Activated gamma-delta T cell treated with anti-CD3 and anti-CD28 coated beads, Interleukin-2, amount 50 U/mL, for 16 hours (primary cell): ENCODE results near the gene LRMDA.

Experiments
- DNase-seq: peaks from one replicate; pipeline ENCODE4 v3.0.0-alpha.2; 2020; ENCODE audit warnings: low read depth

LRMDA gene

DNA sequence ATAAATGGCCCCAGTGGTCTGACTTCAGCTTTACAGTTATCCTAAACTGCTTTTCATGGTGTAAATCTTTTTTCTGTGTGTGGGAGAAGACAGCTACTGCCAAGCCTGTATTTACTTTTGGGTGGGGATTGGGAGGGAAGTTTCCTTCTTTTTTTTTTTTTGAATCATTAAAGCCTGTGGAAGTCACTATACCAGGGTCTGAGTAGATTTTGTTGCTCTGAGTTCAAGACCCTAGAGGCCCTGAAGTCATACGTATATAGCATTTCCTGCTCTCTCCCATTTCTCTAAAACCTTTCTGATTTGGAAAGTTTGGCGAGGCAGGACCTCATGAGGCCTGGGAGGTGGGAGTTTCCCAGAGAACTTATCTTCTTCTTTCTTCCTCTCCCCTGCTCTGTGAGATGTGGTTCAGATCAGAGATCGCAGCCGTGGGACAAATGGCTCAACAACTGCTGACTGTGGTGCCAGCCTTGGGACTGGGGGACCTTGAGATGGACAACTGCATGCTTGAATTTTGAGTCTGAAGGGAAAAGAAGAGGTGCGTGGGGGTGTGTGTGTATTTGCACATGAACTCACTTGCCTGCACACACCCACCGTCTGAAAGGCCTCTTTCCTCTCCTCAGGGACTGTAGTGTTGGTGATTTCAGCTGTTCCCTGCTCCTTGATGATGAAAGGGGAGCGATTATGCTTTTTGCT is 18.1 kb downstream of the LRMDA start:
- DNase-seq: no peak

DNA sequence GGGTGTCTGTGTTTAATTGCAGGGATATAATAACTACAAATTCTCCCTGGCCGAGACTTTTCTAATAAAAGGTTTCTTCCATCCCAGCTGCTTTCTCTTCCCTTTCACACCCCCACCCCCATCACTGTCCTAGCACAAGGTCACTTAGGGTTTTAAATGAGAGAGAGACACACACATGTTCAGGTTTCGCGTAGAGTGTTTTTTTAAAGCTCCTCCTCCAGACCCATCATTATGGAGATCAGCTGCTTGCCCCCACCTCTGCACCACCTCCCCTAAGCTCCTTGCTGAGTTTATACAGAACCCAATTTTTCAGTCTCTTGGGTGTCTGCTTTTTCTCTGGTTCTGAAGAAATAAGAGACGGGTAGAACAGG is 18.6 kb downstream of the LRMDA start:
- no peak for DNase-seq

DNA sequence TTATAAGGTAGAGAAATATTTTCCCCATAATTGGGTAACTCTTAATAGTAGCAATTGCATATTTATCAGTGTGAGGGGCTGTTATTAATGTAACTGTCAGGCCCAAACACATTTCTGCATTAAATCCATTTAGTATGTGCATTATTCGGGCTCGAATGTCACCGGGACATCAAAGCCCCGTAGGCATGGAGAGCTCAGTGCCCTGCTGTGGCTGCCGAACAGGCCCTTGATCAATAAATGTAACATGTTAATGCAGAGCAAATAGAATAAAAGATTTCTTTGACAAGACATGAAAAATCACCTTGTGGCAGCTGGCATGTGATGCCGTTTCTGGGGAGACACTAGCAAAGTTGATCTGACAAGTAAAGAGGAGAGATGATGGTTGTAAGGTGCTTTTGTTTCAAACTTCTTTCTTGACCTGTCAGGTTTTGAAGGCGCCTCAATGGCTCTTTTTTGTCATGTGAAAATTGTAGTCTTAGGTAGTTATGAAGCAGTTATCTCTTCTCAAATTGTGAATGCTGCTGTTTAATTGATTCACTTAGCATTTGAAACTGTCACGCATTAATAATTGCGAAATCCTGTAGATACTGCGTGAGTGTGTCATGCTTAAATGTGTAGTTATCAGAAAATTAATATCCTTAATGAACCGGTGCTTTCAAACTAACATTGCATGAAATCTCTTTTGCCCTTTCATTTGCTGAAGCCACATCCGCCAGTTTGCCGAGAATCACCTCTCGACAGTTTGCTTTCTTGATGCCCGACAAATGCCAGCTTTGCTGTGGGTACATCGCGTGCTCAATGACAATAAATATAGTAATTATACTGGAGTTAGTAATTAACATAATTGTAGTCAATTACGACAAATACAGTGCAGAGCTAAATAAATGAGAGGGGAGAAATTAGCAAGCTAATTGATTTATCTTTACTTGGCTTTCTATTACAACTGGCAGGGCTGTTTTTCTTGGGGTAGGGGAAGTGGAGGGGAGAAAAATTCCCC is 19.5 kb downstream of the LRMDA start:
- DNase-seq: no peak

DNA sequence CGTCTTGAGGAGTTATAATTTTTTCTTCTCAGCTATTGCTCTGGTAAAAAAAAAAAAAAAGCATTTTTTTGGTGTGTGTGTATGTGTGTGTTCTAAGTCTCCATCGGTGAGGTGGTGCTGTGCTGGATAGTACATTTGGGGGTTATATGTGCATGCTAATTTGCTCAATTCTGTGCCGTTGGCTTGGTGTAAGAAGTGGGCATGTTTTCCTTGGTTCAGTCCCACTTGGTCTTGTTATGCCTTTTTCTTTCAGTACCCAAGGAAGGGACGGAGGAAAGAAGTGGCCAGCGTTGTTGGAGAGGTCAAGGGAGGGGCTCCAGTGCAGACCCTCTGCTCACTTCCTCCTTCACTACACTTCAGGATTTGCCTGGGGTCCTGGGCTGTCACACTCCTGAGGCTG is 20.4 kb downstream of the LRMDA start:
- no peak for DNase-seq

DNA sequence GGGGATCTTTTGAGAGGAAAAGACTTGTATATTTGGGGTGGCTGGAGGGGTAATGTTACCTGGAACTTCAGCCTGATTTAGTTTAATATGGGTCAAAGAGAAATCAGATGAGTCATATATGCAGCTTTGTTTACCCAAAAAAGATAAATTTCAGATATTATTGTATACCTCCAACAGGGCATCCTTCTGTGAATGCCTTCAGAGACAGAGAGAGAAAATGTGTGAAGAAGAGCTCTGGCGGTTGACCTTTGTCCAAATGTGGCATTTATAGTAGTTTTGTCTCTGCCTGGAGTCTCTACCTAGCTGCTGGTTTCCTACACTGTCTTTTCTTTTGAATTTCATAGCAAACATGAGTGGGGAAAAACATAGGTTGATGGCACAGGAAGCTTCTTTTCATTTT is 21.6 kb downstream of the LRMDA start:
- no peak for DNase-seq

DNA sequence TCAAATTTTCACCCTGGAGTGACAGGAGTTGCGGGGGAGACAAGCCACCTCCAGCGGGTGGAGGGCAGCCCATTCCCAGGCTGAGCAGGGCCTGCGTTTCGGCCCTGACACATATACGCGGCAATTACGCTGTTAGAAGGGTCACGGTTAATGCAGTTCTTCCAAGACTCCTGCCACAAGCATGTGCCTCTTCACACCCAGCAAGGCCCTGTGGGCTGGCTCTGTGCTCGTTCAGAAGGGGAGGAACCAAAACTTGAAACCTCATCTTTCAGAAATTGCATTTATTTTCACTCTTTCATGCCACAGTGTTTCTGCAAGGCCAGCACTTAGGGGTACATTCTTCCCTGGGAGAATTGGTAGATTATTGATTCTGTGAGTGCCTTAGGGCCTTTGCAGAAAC is 24.7 kb downstream of the LRMDA start:
- DNase-seq: no peak

DNA sequence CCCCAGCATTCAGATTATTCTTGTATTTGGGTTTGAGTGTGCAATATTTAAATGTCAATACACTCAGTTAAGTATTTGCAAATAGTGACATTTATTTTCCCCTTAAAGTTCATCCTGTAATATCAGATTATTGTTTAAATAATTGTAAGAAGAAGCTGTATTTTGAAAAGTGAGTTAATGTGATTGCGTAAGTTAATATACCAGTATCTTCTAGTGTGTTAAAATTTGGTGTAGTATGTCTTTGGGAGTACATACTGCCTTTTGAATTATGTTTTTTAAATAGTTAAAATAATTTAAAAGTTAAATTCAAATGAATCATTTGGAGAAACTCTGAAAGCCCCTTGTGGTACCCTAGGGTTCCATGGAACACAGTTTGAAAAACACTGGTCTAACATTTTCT is 28.6 kb downstream of the LRMDA start:
- DNase-seq: no peak

DNA sequence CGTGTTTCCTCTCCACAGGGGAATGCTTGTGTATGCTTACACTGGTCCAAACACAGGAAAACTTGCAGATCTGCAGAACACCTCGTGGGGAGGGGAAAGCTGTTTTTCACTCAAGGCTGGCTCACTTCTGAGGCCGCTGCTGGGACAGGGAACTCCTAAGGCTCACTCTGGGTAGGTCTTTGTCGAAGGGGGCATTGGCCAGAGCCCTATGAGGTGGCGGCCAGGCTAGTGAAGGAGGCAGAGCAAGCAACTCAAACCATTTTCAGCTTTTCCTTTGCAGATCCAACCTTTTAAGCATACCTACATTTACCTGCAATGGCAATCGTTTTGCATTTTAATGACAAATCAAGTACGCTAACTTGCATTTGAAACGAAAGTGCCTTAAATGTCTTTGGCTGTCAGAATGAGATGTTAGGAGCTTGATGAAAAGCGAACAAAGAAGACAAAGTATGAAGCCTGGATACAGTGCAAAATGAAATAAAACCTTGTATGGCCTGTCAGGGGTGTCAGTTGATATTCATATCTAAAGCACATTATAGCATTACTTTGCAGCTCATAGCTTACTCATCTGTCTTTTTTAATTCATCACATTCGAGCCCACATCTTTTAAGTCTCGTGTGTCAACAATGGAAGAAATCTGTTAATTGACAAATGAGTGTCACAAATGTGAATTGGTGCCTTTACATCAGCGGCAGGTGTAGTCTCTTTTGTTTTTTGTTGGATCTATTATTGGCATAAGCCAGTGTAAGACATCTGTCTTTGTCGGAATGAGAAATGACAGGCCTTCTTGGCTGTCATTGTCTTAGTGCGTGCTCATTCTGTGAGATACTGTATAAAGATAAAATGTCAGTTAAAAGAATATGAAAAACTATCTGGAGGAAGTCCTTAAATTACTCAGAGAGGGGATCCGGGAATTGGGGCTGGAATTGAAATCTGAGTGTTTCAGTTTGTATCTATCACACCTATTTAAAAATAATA is 30.5 kb downstream of the LRMDA start:
- no peak for DNase-seq

DNA sequence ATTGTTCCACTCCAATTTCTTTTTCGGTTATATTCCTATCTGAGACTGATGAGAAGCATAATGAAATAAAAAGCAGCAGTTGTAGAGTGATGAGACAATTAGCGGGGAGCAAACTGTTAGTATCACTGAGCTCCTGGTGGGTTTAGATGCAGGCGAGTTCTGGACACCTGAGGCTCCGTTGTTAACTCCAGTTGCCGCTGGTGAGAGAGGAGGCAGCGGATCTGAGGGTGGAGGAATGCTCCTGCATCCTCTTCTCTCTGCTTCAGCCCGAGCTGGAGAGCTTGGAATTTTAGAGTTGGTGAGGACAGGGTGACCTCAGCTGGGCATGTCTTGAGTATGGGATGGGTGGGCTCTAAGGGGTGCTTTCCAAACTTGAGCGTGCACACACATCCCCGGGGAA is 31.4 kb downstream of the LRMDA start:
- no peak for DNase-seq

DNA sequence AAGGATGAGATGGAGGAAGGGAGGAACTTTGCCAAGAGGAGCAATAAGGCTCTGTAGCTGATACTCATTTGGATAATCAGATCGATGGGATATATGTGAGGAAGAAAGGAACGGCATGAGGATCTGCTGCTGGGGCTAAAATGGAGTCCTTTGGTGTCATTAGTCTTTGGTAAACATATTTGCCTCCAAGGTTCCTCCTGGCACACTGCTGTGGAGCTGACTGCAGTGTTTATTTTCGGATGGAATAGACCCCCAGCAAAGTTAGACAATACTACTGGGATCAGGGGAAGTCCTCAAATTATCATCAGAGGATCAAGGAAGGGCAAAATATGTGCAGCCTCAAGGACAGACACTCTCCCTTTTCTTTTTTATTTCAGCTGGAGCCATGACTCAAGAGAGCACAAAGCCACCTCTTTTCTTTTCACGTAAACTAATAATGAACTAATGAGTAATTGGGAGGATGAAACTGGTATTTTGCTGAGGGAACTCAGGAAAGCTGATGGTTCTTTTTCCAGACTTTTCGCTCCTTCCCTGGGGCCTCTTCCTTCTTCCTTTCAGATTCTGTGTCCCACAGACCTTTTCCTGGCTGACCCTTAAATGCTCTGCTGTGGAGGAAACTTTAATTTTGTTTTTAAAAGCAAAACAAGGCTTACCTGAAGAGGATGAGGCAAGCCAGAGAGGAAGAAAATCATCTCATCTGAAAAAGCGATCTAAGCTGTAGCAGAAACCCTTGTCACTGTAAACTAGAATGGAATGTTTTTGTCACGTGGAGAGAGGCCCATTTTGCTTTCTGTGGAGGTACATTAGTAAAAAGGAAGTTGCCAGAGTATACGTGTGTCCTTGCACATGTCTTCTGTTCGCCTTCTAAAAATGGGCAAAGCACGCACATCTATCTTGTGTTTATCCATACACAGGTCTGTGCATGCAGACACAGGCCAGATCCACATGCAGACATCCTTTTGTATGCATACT is 33.3 kb downstream of the LRMDA start:
- DNase-seq: no peak

DNA sequence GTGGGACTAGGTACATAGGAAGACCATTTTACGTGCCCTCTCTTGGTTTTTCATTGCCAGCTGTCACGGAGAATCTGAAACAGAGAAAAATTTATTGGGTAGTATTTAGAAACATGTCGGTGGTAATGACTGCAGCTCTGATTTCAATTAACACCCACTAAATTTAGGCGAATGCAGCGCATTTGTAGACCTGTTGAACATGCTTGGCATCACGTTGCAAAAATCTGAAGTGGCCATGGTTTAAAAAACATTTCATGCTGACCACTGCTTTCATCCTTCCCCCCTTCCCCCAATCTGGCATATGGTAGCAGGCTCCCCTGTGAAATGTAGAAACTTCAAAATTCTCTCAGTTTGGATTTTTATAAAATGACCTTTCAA is 34.0 kb downstream of the LRMDA start:
- no peak for DNase-seq

DNA sequence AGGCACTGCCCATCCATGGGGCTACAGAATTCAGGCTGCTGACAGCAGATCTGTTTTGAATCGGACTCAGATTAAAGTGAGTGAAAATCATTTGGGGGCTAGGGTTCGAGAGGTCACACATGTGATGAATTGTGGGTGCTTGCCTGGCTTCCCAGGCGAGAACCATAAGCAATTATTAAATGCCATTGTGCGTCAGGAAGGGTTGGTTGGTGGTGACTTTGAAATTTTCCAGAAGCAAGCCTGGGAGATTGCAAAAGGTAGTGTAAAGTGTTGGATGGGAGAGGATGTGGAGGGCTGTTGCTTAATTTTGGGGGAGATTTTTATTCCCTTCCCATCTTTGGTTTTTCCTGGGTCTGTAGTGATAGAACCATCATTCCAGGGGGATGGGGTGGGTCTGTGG is 34.6 kb downstream of the LRMDA start:
- DNase-seq: no peak

DNA sequence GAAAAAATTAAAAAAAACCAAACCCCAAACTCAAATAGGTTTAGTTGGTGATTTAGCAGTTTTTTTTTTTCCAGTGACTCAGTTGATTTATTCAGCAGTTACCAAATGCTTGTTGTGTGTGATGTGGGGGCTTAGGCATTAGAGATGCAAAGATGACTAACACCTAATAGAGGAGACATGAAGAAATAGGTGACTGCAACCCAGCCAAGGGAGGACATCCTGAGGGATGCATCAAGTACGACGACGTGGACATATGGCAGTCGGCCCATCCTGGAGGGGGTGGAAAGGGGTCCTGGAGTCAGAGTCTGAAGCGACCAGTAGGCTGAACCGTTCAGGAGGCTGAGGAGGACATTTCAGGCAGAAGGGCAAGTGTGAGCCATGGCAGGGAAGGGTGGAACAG is 35.5 kb downstream of the LRMDA start:
- no peak for DNase-seq

DNA sequence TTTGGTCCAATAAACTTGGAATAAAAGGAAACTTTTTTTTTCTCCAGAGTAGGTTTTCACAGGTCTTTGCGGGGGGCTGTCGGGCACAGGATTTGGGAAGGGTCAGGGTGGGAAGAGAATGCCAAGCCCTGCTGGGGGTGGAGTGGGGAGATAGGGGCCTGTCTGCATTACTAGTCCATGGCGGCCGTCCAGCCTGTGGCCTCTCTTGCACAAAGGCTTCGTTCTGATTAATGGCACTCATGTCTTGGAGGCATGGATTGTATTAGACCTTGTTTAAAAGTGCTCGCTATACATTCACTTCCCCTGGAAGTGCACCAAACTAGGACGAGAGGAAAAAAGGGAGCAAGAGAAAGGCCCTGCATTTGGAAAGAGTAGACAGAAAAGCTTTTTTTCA is 37.2 kb downstream of the LRMDA start:
- DNase-seq: no peak

DNA sequence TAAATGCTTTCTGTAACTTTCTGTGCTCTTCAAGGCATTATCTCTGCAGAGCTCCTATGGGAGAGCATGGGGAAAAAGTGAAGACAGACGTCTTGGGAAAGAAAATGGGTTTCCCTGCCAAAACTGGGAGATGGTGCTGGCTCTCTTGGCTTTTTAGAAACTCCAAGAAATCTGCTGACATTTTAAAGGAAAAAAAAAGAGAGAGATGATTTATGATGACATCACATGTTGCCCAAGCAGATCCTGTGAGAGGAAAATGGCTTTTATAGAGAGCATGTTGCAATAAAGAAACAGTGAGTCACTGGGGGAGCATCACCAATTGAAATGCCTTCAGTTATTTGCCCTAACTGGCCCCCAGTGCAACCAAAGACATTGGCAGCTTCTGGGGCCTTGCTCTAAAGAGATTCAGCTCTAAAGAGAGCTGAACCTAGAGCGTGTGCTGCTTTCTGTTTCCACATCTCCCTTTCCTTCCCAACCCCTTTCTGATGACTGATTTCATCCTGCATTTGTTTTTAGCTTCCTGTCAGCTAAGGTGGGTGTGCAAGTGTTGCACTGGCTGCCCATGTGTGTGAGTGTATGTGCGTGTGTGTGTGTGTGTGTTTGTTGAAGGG is 37.7 kb downstream of the LRMDA start:
- no peak for DNase-seq

DNA sequence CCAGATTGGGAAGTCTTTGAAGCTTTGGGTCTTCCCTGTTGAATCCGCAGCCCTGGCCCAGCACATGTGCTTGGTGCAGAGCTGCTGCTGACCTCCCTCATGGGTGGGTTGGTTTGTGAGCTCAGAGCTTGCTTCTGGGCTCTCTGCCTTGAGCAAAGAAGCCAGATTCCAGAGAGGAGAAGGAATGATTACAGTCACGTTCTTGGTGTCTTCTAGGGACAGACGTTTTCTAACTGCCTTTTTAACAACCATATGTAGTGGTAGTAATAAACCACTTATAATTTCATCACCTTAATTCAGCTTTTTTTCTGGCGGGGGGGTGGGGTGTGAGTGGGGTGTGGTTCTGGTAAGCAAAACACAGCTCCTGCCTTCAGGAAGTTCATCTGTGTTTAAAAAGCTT is 39.5 kb downstream of the LRMDA start:
- DNase-seq: no peak

DNA sequence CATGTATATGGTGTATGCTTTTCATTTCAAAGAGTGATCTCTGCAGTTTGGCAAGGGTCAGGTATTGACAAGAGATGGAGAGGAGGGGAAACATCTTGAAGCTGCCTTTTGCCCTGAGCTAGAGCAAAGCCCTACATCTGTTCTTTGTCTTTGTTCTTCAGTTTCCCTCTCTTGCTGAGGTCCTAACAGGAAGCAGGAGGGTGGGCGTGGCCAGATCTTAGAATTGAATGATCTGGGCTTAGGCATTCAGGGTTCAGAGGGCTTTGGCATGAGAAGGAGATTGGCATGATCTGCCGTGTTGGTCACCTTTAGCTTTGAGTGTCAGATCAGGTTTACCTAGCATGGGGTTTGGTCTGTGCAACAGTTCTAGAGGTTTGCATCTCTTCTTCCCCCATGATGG is 41.3 kb downstream of the LRMDA start:
- DNase-seq: no peak

DNA sequence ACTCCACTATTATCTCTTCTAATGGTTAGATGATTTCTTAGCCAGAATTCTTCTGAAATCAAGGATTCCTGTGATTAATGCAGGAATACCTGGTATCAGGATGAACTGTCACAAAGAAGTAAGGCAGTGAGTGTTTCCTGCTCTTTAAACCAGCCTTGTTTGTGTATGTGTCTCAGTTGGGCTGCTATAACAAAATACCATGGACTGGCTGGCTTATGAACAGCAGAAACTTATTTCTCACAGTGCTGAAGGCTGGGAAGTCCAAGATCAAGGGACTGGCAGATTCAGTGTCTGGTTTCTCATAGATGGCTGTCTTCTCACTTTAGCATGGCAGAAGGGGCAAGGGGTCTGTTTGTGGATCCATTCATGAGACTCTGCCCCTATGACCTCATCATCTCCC is 42.7 kb downstream of the LRMDA start:
- DNase-seq: no peak

DNA sequence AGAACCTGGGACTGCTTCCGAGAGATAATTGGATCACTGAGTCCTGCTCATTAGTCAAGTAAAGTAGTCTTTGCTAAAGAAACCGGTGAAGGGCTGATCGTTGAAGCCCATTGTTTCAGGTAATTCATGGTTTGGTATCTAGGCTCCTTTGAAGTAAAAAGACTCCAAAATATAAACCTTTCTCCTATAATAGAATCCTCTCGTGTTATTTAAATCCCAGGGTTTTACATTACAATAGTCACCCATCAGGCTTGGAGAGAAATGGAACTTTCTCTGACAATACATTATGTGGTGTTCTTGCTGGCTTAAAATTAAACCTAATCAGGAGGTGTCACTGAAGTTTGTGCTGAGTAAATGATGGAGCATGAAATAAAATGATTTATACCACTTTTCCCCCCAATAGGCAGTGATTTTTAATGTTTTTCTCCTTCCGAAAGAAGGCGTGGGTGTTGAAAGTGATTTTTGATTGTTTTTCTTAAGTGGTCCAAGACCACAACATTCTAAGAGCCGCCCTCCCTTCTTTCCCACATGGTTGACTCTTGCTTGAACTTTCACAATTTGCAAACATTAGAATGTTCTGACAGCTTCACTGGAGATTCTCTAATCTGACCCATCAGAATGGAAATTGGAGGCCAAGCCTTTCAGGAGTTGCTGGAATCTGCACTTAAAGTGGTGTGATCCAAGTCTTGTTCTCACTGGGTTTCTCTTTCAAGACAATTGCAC is 44.2 kb downstream of the LRMDA start:
- no peak for DNase-seq

DNA sequence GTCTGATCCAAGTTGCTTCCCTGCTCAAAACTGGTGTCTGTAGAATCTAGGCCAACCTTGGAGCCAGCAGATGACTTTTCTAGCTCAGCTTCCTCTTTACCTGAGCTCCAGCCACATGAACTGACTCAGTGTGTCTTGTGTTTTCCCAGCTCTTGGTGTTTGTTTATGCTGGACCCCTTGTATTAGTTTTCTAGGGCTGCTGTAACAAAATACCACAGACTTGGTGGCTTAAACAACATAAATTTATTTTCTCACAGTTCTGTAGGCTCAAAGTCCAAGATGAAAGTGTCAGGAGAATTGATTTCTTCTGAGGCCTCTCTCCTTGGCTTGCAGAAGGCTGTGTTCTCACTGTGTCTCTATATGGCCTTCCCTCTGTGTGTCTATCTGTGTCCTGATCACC is 45.1 kb downstream of the LRMDA start:
- no peak for DNase-seq
